HUES64 (cell line): ENCODE results near the gene ARMC6.
A peak's percentile ranks its signal among the peaks of the same experiment; 100 is the strongest.

Experiments
- H3K27ac ChIP-seq: 2 replicates; pipeline ENCODE4 v1.7.0; 2013; ENCODE audit warnings: low read depth, low read length, inconsistent platforms
- H3K27me3 ChIP-seq: 2 replicates; pipeline ENCODE4 v1.6.1; 2013; ENCODE audit warnings: mild to moderate bottlenecking, low read length; ENCODE audit not compliant: insufficient read depth
- H3K36me3 ChIP-seq: 2 replicates; pipeline ENCODE4 v1.6.1; 2013; ENCODE audit warnings: mild to moderate bottlenecking, low read length; ENCODE audit not compliant: insufficient read depth
- H3K4me1 ChIP-seq: 2 replicates; pipeline ENCODE4 v1.6.1; 2013; ENCODE audit warnings: mild to moderate bottlenecking, low read length, moderate library complexity; ENCODE audit not compliant: insufficient read depth
- H3K4me3 ChIP-seq: 2 replicates; pipeline ENCODE4 v1.5.1; 2013; ENCODE audit warnings: mild to moderate bottlenecking, low read length, moderate library complexity
- H3K9ac ChIP-seq: 2 replicates; pipeline ENCODE4 v1.6.1; 2013; ENCODE audit warnings: mild to moderate bottlenecking, low read depth, low read length
- H3K9me3 ChIP-seq: 2 replicates; pipeline ENCODE4 v1.6.1; 2013; ENCODE audit warnings: low read depth, low read length; ENCODE audit not compliant: insufficient read depth
- WGBS: fragments of 150-250, 120-280 bp; methylation state at CpG from one replicate; pipeline ENCODE4 v1.1.7; 2013; ENCODE audit warnings: missing lambda C conversion rate; 5-methylcytosine and 5-hydroxymethylcytosine counted together

ARMC6 gene

GRCh38 chr19:19055701-19056100, 22.3 kb downstream of the ARMC6 start:
- H3K4me3 ChIP-seq = no peak overlapping the region
- no peaks in the 10 kb centered on the region for H3K27me3 ChIP-seq
- no peaks in the 10 kb centered on the region for H3K4me1 ChIP-seq
- H3K36me3 ChIP-seq = peaks cover 79% of the 10 kb centered on the region
- no peak overlapping the region for H3K27ac ChIP-seq
- WGBS = 96% methylated on average over 13 of the region's 13 CpGs
- no peak overlapping the region for H3K9ac ChIP-seq
- no peaks in the 10 kb centered on the region for H3K9me3 ChIP-seq

GRCh38 chr19:19056636-19057275, 23.4 kb downstream of the ARMC6 start:
- Histone ChIP-seq H3K4me1 (no peaks in the 10 kb centered on the region), H3K27ac (no peak overlapping the region), H3K9ac (no peak overlapping the region), H3K27me3 (no peaks in the 10 kb centered on the region), H3K4me3 (no peak overlapping the region), H3K36me3 (peaks cover 68% of the 10 kb centered on the region), H3K9me3 (no peaks in the 10 kb centered on the region)
- WGBS = 94% methylated on average over 9 of the region's 9 CpGs

DNA sequence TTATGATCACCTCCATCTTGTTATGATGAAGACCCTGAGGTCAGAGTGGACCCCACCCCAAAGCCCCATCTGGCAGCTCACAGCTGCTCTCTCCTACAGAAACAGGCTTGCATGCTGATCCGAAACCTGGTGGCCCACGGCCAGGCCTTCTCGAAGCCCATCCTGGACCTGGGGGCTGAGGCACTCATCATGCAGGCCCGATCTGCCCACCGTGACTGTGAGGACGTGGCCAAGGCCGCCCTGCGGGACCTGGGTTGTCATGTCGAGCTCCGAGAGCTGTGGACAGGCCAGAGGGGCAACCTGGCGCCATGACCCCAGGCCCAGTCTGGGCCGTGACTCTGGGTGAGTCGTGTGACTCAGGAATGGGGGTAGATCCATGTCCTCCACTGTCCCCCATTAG, 23.9 kb downstream of the ARMC6 start:
- WGBS = 95% methylated on average over 13 of the region's 13 CpGs
- no peaks in the 10 kb centered on the region for H3K9me3 ChIP-seq
- peaks cover 63% of the 10 kb centered on the region for H3K36me3 ChIP-seq
- H3K4me1 ChIP-seq = no peaks in the 10 kb centered on the region; the same call in 1 of the 2 replicates
- H3K4me3 ChIP-seq = no peak overlapping the region
- no peak overlapping the region for H3K27ac ChIP-seq
- no peak overlapping the region for H3K9ac ChIP-seq
- H3K27me3 ChIP-seq = no peaks in the 10 kb centered on the region

DNA sequence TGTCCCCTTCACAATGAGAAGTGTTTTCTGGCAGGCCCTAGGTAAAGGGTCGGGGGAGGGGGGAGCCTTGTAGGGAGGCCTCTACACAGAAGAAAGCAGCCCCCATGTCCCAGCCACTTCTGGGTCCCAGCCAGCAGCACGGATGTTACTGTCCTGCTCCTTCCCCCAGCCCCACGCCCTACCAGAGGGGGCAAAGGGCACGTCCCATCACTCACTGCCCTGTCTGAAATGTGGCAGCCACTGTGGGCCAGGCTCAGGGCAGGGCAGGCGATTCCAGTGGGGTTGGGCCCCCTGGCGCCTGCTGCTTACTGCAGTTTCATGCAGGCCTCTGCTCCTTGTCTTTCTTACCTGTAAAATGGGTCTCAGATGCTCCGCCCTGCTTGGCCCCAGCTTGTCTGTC, 24.3 kb downstream of the ARMC6 start:
- peaks cover 59% of the 10 kb centered on the region for H3K36me3 ChIP-seq
- no peaks in the 10 kb centered on the region for H3K9me3 ChIP-seq
- H3K27me3 ChIP-seq = no peaks in the 10 kb centered on the region
- H3K27ac ChIP-seq = no peak overlapping the region
- WGBS = 86% methylated on average over 7 of the region's 7 CpGs
- H3K9ac ChIP-seq = no peak overlapping the region
- no peak overlapping the region for H3K4me3 ChIP-seq
- peaks cover 3% of the 10 kb centered on the region; the same call in 1 of the 2 replicates for H3K4me1 ChIP-seq

- H3K9ac ChIP-seq = no peak overlapping the region
- H3K9me3 ChIP-seq = no peaks in the 10 kb centered on the region
- H3K36me3 ChIP-seq = peaks cover 45% of the 10 kb centered on the region
- H3K27me3 ChIP-seq = peaks cover 3% of the 10 kb centered on the region
- 91% methylated on average over 17 of the region's 17 CpGs for WGBS
- peaks cover 3% of the 10 kb centered on the region; the same call in 1 of the 2 replicates for H3K4me1 ChIP-seq
- H3K27ac ChIP-seq = no peak overlapping the region
- H3K4me3 ChIP-seq = no peak overlapping the region
Measured at GRCh38 chr19:19059018-19059836, 25.8 kb downstream of the ARMC6 start.

GRCh38 chr19:19059837-19060611, 26.6 kb downstream of the ARMC6 start:
- Histone ChIP-seq H3K9ac (no peak overlapping the region), H3K4me1 (peaks cover 9% of the 10 kb centered on the region; the same call in 1 of the 2 replicates), H3K27me3 (peaks cover 11% of the 10 kb centered on the region), H3K9me3 (no peaks in the 10 kb centered on the region), H3K27ac (no peak overlapping the region), H3K4me3 (no peak overlapping the region), H3K36me3 (peaks cover 37% of the 10 kb centered on the region)
- WGBS = 91% methylated on average over 12 of the region's 12 CpGs

GRCh38 chr19:19061506-19061905, 28.1 kb downstream of the ARMC6 start:
- no peak overlapping the region for H3K27ac ChIP-seq
- 95% methylated on average over 8 of the region's 8 CpGs for WGBS
- peaks cover 26% of the 10 kb centered on the region for H3K36me3 ChIP-seq
- no peak overlapping the region for H3K9ac ChIP-seq
- H3K4me3 ChIP-seq = no peak overlapping the region
- H3K27me3 ChIP-seq = peaks cover 23% of the 10 kb centered on the region
- H3K9me3 ChIP-seq = no peaks in the 10 kb centered on the region
- peaks cover 9% of the 10 kb centered on the region; the same call in 1 of the 2 replicates for H3K4me1 ChIP-seq

DNA sequence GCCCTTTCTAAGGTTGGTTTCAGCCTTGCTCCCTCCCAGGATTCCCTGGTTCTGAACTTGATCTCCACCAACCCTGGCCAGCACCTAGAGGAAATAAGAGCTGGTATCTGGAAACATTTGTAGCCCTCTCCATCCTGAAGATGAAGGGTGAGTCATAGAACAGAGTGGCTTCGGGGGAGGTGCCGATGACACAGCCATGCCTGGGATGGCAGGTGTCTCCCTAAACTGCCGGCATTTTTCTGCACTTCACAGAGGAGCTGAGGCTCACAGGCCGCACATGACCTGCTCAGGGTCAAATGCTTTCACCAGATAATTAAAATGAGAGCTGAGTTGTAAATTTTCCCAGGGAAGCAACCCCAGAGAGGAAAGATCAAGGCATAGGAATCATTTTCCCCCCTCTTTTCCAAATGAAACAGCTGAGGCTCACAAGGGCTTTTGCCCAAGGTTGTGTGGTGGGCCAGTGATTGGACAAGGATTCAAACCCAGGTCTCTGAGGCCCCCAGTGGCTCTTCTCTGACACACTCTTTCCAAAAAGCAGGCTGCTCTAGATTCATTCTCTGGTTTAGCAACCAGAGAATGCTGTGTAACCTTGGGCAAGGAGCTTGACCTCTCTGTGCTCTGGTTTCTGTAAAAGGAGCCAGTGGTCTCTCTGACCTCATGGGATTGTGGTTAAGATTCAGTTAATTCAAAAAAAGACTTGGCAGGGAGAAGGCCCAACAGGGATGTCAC, 29.2 kb downstream of the ARMC6 start:
- 81% methylated on average over 4 of the region's 4 CpGs for WGBS

GRCh38 chr19:19063183-19064097, 30.0 kb downstream of the ARMC6 start, which contains the start of gene SLC25A42:
TSS of gene SLC25A42 (plus strand) at chr19:19063994. CDS start at chr19:19096125, 32,131 bp downstream.
- WGBS = 4% methylated on average over 77 of the region's 77 CpGs
- Histone ChIP-seq H3K9ac (peak within 1 kb of the TSS; percentile 1; the same call in 1 of the 2 replicates), H3K9me3 (no peaks in the 10 kb centered on the region), H3K36me3 (peaks cover 7% of the 10 kb centered on the region; the same call in 1 of the 2 replicates), H3K27ac (no peak within 1 kb of the TSS), H3K4me1 (peaks cover 9% of the 10 kb centered on the region; the same call in 1 of the 2 replicates), H3K27me3 (peaks cover 36% of the 10 kb centered on the region), H3K4me3 (peak within 1 kb of the TSS; percentile 48)

More for the DNA sequence above, 29.2 kb downstream of the ARMC6 start:
- Histone ChIP-seq H3K27ac (no peak overlapping the region), H3K4me1 (peaks cover 9% of the 10 kb centered on the region; the same call in 1 of the 2 replicates), H3K27me3 (peaks cover 35% of the 10 kb centered on the region), H3K9me3 (no peaks in the 10 kb centered on the region), H3K9ac (peak overlapping the region; percentile 1; the same call in 1 of the 2 replicates), H3K36me3 (peaks cover 15% of the 10 kb centered on the region), H3K4me3 (peak overlapping the region; percentile 48)
